Naive thymus-derived CD8-positive, alpha-beta T cell (primary cell): ENCODE data around the gene POLR2L. TPM values are rescaled to one million over a fixed set of nuclear protein-coding genes. Genes with fewer than 3 reads are reported as not detected.

Experiments
- ATAC-seq, 2 donors: fragments of 150-1000 bp; cut with Tn5 transposase in 1 of 2; sonication (Bioruptor Pico), chemical (Tn5 transposase) in 1 of 2; 1 replicate in 1 of 2; 2 replicates in 1 of 2; pipeline ENCODE4 v1.10.0; 2021; ENCODE audit warnings: mild to moderate bottlenecking in 2 of 2, moderate library complexity in 2 of 2
- POLR2A ChIA-PET: fragments of 350-600 bp; sonication (Branson Sonifier 250); formaldehyde crosslinking; loops from one replicate; lab custom pipeline; 2021; ENCODE audit warnings: antibody characterized with exemption; lab: Charles Lee
- DNase-seq, 10 donors: peaks; one replicate each; pipeline versions ENCODE4 v3.0.0 to v3.0.0-alpha.2; 2020 to 2022
- H3K27ac Mint-ChIP-seq, 10 donors: one replicate each; pipeline ENCODE4 v1.8.0; 2020 to 2022; ENCODE audit warnings: mild to moderate bottlenecking in 10 of 10, mixed read lengths in 10 of 10, moderate library complexity in 4 of 10, inconsistent platforms in 1 of 10
- H3K27me3 Mint-ChIP-seq, 5 donors: one replicate each; pipeline ENCODE4 v1.8.0; 2021 to 2022; ENCODE audit warnings: mixed read lengths in 5 of 5
- H3K36me3 Mint-ChIP-seq, 3 donors: one replicate each; pipeline ENCODE4 v1.8.0; 2020 to 2022; ENCODE audit warnings: mixed read lengths in 3 of 3, mild to moderate bottlenecking in 2 of 3, inconsistent platforms in 1 of 3
- H3K4me1 Mint-ChIP-seq, 4 donors: one replicate each; pipeline ENCODE4 v1.8.0; 2021 to 2022; ENCODE audit warnings: mixed read lengths in 4 of 4
- H3K4me3 Mint-ChIP-seq, 10 donors: one replicate each; pipeline ENCODE4 v1.8.0; 2020 to 2022; ENCODE audit warnings: mild to moderate bottlenecking in 10 of 10, mixed read lengths in 10 of 10, moderate library complexity in 6 of 10, inconsistent platforms in 1 of 10
- H3K9me3 Mint-ChIP-seq, 9 donors: one replicate each; pipeline ENCODE4 v1.8.0; 2020 to 2022; ENCODE audit warnings: mixed read lengths in 9 of 9, mild to moderate bottlenecking in 3 of 9, inconsistent platforms in 1 of 9, moderate library complexity in 1 of 9
- polyA plus RNA-seq, 3 donors: library from polyadenylated mRNA; unstranded; fragments of 300-500 nt; fragmentation: Illumina TruSeq; gene quantifications; one replicate each; pipeline ENCODE4 v1.2.3, GENCODE V29; 2021
- total RNA-seq, 8 experiments: library from RNA in 2 of 8; stranded (reverse) in 2 of 8; gene quantifications; one replicate each; pipeline ENCODE4 v1.2.3 and lab custom pipeline; 2021 to 2026

The POLR2L gene
- total and polyA plus RNA-seq, 5 experiments from 2014 or later, result 50.3 to 102 (median 96.5) TPM

- Mint-ChIP-seq H3K36me3 (no peaks in the 10 kb centered on the region), H3K27me3 (peaks cover 0 to 7% (median 0%) of the 10 kb centered on the region in 5 donors), H3K27ac (no peak overlapping the region), H3K9me3 (no peaks in the 10 kb centered on the region), H3K4me3 (peak overlapping the region; percentile 58 to 85 (median 72)), H3K4me1 (peaks cover 6 to 22% (median 13%) of the 10 kb centered on the region in 4 donors)
- peak; percentile 34 to 45 for ATAC-seq
- DNase-seq, result peak in 3 of 10 donors; percentile 29 to 38 (median 38)
- POLR2A ChIA-PET, result interaction anchor here (0.9 to 1.7 kb wide), 4 partner anchors 12 to 202 kb away, joined by 3 to 6 read pairs (median 5); partner anchors contain the start of gene PNPLA2
These were observed 6.9 kb upstream of the POLR2L start for GRCh38 chr11:849104-849824.

DNA sequence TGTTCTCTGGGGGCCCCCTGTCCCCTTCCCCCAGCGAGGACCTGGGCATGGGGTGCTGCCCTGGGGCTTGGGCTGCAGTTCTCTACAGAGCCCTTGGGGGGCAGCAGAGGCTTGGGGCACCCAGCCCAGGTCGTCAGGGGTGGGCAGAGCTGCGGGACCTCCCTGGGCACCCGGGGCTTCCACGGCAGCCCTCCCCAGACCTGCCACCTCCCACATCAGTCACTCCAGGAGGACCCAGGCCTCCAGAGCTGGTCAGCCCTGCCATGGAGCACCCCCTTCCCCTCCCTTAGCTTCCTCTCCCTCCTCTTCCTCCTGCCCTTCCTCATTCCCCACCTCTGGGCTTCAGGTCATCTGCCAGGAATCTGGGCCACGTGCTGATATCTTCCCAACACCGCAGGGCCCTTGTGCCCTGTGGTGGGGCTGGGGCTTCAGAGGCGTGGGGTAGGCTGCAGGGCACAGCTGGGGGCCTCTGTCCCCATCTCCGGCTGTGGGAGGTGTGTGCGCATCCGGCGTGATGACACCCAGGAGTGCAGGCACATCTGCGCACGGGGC, 6.1 kb upstream of the POLR2L start:
- peak overlapping the region in 1 of 10 donors; percentile 67 for H3K27ac Mint-ChIP-seq
- DNase-seq (peak; percentile 39 to 81 (median 67)), ATAC-seq (peak; percentile 61 to 65)
- H3K27me3 Mint-ChIP-seq, result peaks cover 0 to 7% (median 0%) of the 10 kb centered on the region in 5 donors
- peak overlapping the region in 8 of 10 donors; percentile 26 to 75 (median 60) for H3K4me3 Mint-ChIP-seq
- H3K36me3 Mint-ChIP-seq, result no peaks in the 10 kb centered on the region
- POLR2A ChIA-PET, result interaction anchor here (0.9 to 1.7 kb wide), 5 partner anchors 11 to 203 kb away, joined by 3 to 6 read pairs (median 5); partner anchors contain the start of gene PNPLA2
- H3K4me1 Mint-ChIP-seq, result peaks cover 7 to 29% (median 21%) of the 10 kb centered on the region in 4 donors
- no peaks in the 10 kb centered on the region for H3K9me3 Mint-ChIP-seq

DNA sequence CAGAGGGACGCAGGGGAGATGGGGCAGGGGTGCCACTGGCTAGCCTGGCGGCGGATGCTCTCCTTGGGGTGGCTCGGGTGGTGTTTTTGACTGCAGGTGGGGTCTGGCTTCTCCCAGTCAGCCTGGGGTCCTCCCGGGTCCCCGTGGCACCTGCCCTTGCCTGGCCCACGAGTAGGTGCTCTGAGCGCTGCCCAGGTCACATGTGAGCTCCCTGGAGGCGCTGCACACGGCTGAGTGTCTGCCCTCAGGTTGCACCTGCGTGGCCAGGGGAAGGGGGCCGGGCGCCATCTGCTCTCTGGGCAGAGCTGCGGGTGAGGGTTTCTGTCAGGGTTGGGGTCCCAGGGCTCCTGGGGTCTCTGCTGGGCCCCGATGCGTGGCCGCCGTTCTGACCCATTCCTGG, 5.5 kb upstream of the POLR2L start:
- peaks cover 9 to 32% (median 22%) of the 10 kb centered on the region in 4 donors for H3K4me1 Mint-ChIP-seq
- peaks cover 0 to 7% (median 0%) of the 10 kb centered on the region in 5 donors for H3K27me3 Mint-ChIP-seq
- POLR2A ChIA-PET, result interaction anchor here (0.5 to 1.7 kb wide), 8 partner anchors 10 to 203 kb away, joined by 3 to 6 read pairs (median 4); partner anchors contain the start of gene PNPLA2
- DNase-seq, result no peak
- no peak overlapping the region for H3K27ac Mint-ChIP-seq
- peak overlapping the region in 1 of 10 donors; percentile 75 for H3K4me3 Mint-ChIP-seq
- H3K36me3 Mint-ChIP-seq, result no peaks in the 10 kb centered on the region
- ATAC-seq, result no peak
- no peaks in the 10 kb centered on the region for H3K9me3 Mint-ChIP-seq

DNA sequence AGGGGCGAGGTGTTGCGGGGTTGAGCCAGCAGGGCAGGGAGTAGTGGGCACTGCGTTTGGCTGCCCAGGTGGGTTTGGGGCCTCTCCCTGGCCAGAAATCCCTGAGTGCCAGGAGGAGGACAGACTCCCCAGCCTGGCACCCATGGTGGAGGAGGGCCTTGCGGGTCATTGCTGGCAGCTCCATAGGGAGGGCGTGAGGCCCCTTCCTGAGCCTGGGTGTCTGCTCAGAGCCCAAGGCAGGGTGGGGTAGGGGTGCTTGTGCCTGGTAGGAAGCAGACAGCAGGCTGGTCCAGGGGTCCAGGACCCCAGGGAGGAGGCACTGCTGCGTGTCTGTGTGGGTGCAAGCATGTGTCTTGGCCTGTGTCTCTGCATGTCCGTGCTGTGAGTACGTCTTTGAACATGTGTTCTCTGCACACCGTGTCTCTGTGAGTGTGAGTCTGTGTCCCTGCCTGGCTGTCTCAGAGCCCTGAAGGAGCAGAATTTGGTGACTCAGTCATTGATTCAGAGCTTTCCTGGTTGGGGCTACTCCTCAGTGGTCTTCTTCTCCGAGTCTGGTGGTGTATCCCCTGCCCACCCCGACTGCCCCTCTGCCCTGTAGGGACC, 4.3 kb upstream of the POLR2L start:
- Mint-ChIP-seq H3K4me1 (peaks cover 9 to 32% (median 24%) of the 10 kb centered on the region in 4 donors), H3K9me3 (no peaks in the 10 kb centered on the region), H3K4me3 (peak overlapping the region in 3 of 10 donors; percentile 13 to 62 (median 14)), H3K36me3 (no peaks in the 10 kb centered on the region), H3K27me3 (peaks cover 0 to 7% (median 0%) of the 10 kb centered on the region in 5 donors), H3K27ac (no peak overlapping the region)
- DNase-seq, result no peak
- ATAC-seq, result no peak
- POLR2A ChIA-PET, result interaction anchor here (0.8 to 1.2 kb wide), 3 partner anchors 14 to 37 kb away, joined by 3 to 4 read pairs (median 4); partner anchors contain the start of gene RPLP2

GRCh38 chr11:845872-846495, 3.7 kb upstream of the POLR2L start:
- Mint-ChIP-seq H3K4me1 (peaks cover 9 to 37% (median 30%) of the 10 kb centered on the region in 4 donors), H3K9me3 (no peaks in the 10 kb centered on the region), H3K27me3 (peaks cover 0 to 7% (median 0%) of the 10 kb centered on the region in 5 donors), H3K36me3 (no peaks in the 10 kb centered on the region), H3K4me3 (peak overlapping the region in 4 of 10 donors; percentile 13 to 56 (median 20)), H3K27ac (peak overlapping the region in 5 of 10 donors; percentile 20 to 67 (median 44))
- POLR2A ChIA-PET, result interaction anchor here (0.6 to 1.2 kb wide), 3 partner anchors 20 to 145 kb away, joined by 3 to 4 read pairs (median 3); partner anchors contain the start of gene RPLP2
- no peak for ATAC-seq
- no peak for DNase-seq

DNA sequence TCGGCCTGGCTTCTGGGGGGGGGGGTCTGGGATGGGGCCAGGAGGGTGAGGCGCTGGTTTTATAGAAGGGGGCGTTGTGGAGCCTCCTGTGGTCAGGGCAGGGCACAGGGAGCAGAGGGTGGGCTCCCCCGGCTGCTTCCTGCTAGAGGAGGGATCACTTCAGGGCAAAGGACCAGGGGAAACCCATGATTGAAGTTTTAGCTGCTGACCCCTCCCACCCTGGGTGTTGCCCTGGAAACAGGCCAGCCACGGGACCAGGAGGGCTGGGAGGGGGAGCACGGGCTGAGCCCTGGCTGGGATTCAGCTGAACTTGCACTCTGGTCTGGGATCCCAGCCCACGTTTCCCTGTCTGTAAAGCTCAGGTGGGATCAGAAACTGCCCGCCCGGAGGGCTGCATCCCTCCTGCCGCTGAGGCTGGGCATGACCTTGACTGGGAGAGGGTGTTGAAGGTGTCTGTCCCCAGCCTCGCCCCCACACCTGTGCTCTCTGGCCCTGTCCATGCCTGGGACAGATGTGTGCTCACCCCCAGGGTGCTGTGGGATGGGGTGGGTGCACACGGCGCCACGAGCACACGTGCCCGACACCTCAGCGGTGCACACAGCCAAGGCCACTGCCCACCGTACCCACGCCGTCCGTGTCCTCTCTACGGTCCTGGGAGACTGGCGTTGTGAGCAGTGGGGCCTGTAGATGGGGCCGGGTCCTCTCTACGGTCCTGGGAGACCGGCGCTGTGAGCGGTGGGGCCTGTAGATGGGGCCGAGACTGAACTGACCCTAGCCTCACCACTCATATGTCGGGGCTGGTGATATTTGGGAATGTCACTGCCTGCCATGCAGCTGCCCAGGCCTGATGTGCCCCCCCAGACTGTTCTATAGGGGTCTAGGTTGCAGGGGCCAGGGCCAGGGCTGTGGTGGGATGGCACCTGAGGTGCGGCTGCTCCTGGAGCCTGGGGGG, 2.6 kb upstream of the POLR2L start:
- Mint-ChIP-seq H3K4me1 (peaks cover 14 to 45% (median 40%) of the 10 kb centered on the region in 4 donors), H3K27me3 (peaks cover 0 to 7% (median 0%) of the 10 kb centered on the region in 5 donors), H3K36me3 (peaks cover 0 to 3% (median 0%) of the 10 kb centered on the region in 3 donors), H3K4me3 (peak overlapping the region in 9 of 10 donors; percentile 9 to 80 (median 54)), H3K27ac (peak overlapping the region in 5 of 10 donors; percentile 20 to 59 (median 44)), H3K9me3 (no peaks in the 10 kb centered on the region)
- DNase-seq, result peak in 3 of 10 donors; percentile 51 to 63 (median 56)
- POLR2A ChIA-PET, result interaction anchor here (0.8 to 6.2 kb wide), 5 partner anchors 8 to 35 kb away, joined by 4 to 92 read pairs (median 4); partner anchors contain the start of genes CD151, CRACR2B, PNPLA2 and RPLP2
- peak in 1 of 2 donors; percentile 24 for ATAC-seq

- peaks cover 0 to 7% (median 0%) of the 10 kb centered on the region in 3 donors for H3K36me3 Mint-ChIP-seq
- peak in 1 of 2 donors; percentile 9 for ATAC-seq
- no peak for DNase-seq
- H3K4me1 Mint-ChIP-seq, result peaks cover 11 to 47% (median 41%) of the 10 kb centered on the region in 4 donors
- H3K4me3 Mint-ChIP-seq, result peak overlapping the region; percentile 68 to 90 (median 79)
- peak overlapping the region; percentile 44 to 79 (median 70) for H3K27ac Mint-ChIP-seq
- H3K9me3 Mint-ChIP-seq, result no peaks in the 10 kb centered on the region
- peaks cover 0 to 4% (median 0%) of the 10 kb centered on the region in 5 donors for H3K27me3 Mint-ChIP-seq
- POLR2A ChIA-PET, result interaction anchor here (1.0 to 6.2 kb wide), 7 partner anchors 7 to 67 kb away, joined by 4 to 92 read pairs (median 10); partner anchors contain the start of genes CD151, CHID1, CRACR2B and PNPLA2
These were observed 1.7 kb upstream of the POLR2L start for GRCh38 chr11:843818-844692.

DNA sequence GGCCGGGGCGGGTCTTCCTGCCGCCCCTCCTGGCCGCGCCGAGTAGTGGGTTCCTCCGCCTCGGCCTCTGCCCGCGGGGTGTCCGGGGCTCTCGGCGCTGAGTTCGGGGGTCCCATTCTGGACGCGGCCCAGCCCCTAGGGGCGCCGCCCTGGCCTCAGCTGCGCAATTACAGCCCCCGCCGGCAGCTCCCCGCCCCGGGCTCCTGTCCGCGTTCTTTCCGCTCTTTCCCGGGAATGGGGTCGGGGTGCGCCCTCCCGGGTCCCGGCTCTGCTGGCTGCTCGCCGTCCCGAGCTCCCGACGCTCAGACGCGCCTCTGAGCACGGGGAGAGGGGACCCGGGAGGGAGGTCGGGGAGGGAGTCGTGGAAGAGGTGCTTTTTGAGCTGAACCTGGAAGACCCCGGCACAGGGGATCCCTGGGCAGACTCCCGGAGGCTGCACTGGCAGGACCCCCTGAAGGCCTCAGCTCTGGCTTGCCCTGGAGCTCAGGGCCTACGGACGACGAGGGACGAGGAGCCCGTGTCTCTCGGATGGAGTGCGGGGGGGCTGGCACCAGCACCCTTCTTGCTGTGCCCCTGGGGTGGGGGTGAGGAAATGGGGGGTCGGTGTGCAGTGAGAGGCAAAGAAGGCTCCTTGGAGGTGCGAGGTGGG, 881 bp upstream of the POLR2L start:
- peaks cover 0 to 1% (median 0%) of the 10 kb centered on the region in 5 donors for H3K27me3 Mint-ChIP-seq
- DNase-seq (no peak), ATAC-seq (peak in 1 of 2 donors; percentile 14)
- POLR2A ChIA-PET, result interaction anchor here (0.6 to 6.2 kb wide), 15 partner anchors 9 to 280 kb away, joined by 3 to 92 read pairs (median 4); partner anchors contain the start of genes AP2A2, CD151, CHID1 and CRACR2B
- no peaks in the 10 kb centered on the region for H3K9me3 Mint-ChIP-seq
- H3K36me3 Mint-ChIP-seq, result peaks cover 0 to 9% (median 0%) of the 10 kb centered on the region in 3 donors
- H3K4me1 Mint-ChIP-seq, result peaks cover 11 to 41% (median 36%) of the 10 kb centered on the region in 4 donors
- H3K4me3 Mint-ChIP-seq, result peak overlapping the region; percentile 68 to 90 (median 79)
- H3K27ac Mint-ChIP-seq, result peak overlapping the region in 9 of 10 donors; percentile 44 to 79 (median 71)

DNA sequence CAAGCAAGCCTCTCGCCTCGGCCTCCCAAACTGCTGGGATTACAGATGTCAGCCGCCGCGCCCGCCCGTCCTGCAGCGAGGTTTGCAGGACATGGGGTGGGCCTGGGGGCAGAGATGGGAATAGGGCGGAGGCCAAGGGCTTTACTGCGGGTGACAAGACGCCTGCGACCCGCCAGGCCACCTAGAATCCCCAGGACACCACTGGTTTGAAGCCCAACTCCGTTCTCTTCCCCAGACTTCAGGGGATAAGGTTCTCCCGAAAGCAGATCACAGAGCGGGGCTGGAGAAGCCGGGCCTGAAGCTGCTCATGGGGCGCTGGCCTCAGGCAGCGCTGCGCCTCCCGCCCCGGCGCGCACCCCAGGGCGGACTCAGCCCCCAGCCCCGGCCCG, 354 bp downstream of the POLR2L start:
- Mint-ChIP-seq H3K4me3 (peak overlapping the region; percentile 78 to 91 (median 84)), H3K27me3 (peaks cover 0 to 1% (median 0%) of the 10 kb centered on the region in 5 donors), H3K36me3 (peaks cover 0 to 9% (median 0%) of the 10 kb centered on the region in 3 donors), H3K9me3 (no peaks in the 10 kb centered on the region), H3K4me1 (peaks cover 11 to 42% (median 36%) of the 10 kb centered on the region in 4 donors), H3K27ac (peak overlapping the region in 9 of 10 donors; percentile 59 to 83 (median 71))
- POLR2A ChIA-PET, result interaction anchor here (0.6 to 6.2 kb wide), 8 partner anchors 8 to 69 kb away, joined by 3 to 92 read pairs (median 10); partner anchors contain the start of genes CD151, CHID1, CRACR2B and PNPLA2
- no peak for DNase-seq
- ATAC-seq, result peak in 1 of 2 donors; percentile 4
